Naive B cell (primary cell): Measurements from ENCODE around the gene NETO2. TPM values are rescaled to one million over a fixed set of nuclear protein-coding genes. Genes with fewer than 3 reads are reported as not detected.
A peak's percentile ranks its signal among the peaks of the same experiment; 100 is the strongest.
"Not testable (repeated sequence)": the region's sequence is repeated elsewhere in the genome, so short reads cannot be mapped to it uniquely, and the experiment has no call there.

Experiments
- ATAC-seq, 2 donors: fragments of 150-1000 bp; cut with Tn5 transposase; 2 replicates each; pipeline ENCODE4 v1.10.0; 2021; ENCODE audit warnings: low read depth in 2 of 2, mild to moderate bottlenecking in 2 of 2, moderate library complexity in 2 of 2
- DNase-seq: peaks from one replicate; pipeline ENCODE4 v3.0.0; 2022
- H3K27ac Mint-ChIP-seq, 6 donors: one replicate each; pipeline ENCODE4 v1.8.0; 2020 to 2022; ENCODE audit warnings: mild to moderate bottlenecking in 6 of 6, mixed read lengths in 6 of 6, moderate library complexity in 5 of 6, inconsistent platforms in 2 of 6
- H3K27me3 Mint-ChIP-seq, 3 donors: one replicate each; pipeline ENCODE4 v1.8.0; 2021 to 2022; ENCODE audit warnings: mixed read lengths in 3 of 3, mild to moderate bottlenecking in 1 of 3
- H3K36me3 Mint-ChIP-seq, 2 donors: one replicate each; pipeline ENCODE4 v1.8.0; 2020 to 2022; ENCODE audit warnings: mixed read lengths in 2 of 2, inconsistent platforms in 1 of 2, mild to moderate bottlenecking in 1 of 2
- H3K4me1 Mint-ChIP-seq, 3 donors: one replicate each; pipeline ENCODE4 v1.8.0; 2020 to 2022; ENCODE audit warnings: mixed read lengths in 3 of 3, inconsistent platforms in 1 of 3, mild to moderate bottlenecking in 1 of 3, moderate library complexity in 1 of 3
- H3K4me3 Mint-ChIP-seq, 8 donors: one replicate each; pipeline ENCODE4 v1.8.0; 2020 to 2022; ENCODE audit warnings: mild to moderate bottlenecking in 8 of 8, mixed read lengths in 8 of 8, moderate library complexity in 8 of 8, inconsistent platforms in 2 of 8
- H3K9me3 Mint-ChIP-seq, 7 donors: one replicate each; pipeline ENCODE4 v1.8.0; 2020 to 2022; ENCODE audit warnings: mixed read lengths in 7 of 7, mild to moderate bottlenecking in 5 of 7, inconsistent platforms in 2 of 7, moderate library complexity in 1 of 7
- polyA plus RNA-seq, 6 donors: library from polyadenylated mRNA; unstranded; fragments of 300-500 nt; fragmentation: Illumina TruSeq; gene quantifications; one replicate each; pipeline ENCODE4 v1.2.3, GENCODE V29; 2021; ENCODE audit warnings: low read depth in 6 of 6

The NETO2 gene, protein sequence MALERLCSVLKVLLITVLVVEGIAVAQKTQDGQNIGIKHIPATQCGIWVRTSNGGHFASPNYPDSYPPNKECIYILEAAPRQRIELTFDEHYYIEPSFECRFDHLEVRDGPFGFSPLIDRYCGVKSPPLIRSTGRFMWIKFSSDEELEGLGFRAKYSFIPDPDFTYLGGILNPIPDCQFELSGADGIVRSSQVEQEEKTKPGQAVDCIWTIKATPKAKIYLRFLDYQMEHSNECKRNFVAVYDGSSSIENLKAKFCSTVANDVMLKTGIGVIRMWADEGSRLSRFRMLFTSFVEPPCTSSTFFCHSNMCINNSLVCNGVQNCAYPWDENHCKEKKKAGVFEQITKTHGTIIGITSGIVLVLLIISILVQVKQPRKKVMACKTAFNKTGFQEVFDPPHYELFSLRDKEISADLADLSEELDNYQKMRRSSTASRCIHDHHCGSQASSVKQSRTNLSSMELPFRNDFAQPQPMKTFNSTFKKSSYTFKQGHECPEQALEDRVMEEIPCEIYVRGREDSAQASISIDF
- 1 to 10 TPM in 3 of 6 donors, under 1 TPM in 3; 0.37 to 3.6 (median 0.97) TPM for polyA plus RNA-seq

DNA sequence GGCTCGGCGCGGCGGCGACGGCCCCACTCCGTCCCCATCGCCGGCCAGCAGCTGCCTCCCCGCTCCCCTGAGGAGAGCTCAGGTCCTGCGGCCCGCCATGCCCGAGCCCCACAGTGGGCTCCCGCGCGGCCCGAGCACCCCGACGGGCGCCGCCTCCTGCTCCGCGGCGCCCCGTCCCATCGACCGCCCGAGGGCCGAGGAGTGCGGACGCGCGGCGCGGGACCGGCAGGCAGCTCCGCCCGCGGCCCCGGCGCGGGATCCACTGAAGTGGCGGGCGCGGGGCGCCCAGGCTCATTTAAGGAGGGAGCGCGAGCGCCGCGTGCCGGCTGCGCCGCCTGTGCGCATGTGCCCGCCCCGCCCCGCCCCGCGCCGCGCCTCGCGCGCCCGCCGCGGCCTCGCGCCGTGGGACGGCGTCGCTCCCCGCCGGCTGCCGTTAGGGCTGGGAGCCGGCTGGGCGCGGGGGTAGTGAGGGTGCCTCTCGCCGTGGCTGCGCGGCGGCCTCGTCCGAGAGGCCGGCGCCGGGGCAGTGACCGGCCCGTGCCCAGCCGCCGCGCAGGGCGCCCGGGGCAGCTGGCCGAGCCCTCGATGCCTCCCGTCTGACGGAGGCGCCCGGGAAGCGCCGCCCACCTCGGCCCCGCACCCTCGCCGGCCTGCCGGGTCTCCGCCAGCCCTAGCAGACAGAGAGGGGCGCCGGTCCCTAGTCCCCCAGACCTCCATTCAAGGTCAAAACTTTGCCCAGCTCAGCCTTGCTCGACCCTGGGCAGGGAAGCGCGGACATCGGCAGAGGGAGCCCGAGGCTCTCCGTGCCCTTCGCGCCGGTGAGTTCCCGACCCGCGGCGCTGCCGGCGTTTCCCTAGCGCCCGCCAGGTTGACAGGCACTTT lies at the start of gene NETO2:
NETO2 (minus strand) TSS at position 269 of the 882 bp plus-strand sequence. CDS start 333 bp downstream, outside the sequence.
- Mint-ChIP-seq H3K27me3 (peaks cover 0 to 27% (median 5%) of the 10 kb centered on the region in 3 donors), H3K27ac (peak within 1 kb of the TSS in 4 of 6 donors; percentile 11 to 75 (median 68)), H3K4me3 (peak within 1 kb of the TSS; percentile 81 to 94 (median 89)), H3K9me3 (no peaks in the 10 kb centered on the region), H3K36me3 (no peaks in the 10 kb centered on the region), H3K4me1 (peaks cover 12 to 19% (median 15%) of the 10 kb centered on the region in 3 donors)
- ATAC-seq = peak; percentile 68 to 70
- DNase-seq = peak; percentile 65

DNA sequence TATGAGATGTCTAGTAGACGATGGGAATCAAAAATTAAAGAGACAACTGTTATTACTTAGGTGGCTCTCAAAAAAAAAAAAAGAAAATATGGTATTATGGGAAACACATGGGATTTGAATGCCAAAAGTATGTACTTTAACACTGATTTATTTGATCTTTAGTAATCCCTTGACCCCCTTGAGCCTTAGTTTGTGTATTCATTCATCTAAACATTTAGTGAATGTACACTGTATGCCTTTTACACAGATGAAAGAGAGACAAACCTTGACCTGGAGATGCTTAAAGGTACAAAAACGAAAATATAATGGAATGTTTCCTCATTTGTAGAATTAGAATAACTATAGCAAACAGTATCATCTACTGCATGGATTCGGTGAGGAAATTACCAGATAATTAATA lies 38.6 kb upstream of the NETO2 start:
- Mint-ChIP-seq H3K9me3 (peaks cover 0 to 10% (median 5%) of the 10 kb centered on the region in 7 donors), H3K4me3 (no peak overlapping the region), H3K4me1 (no peaks in the 10 kb centered on the region), H3K27me3 (no peaks in the 10 kb centered on the region), H3K36me3 (peaks cover 6 to 14% of the 10 kb centered on the region in 2 donors), H3K27ac (peak overlapping the region in 1 of 6 donors; percentile 76)
- ATAC-seq = no peak
- DNase-seq = no peak

DNA sequence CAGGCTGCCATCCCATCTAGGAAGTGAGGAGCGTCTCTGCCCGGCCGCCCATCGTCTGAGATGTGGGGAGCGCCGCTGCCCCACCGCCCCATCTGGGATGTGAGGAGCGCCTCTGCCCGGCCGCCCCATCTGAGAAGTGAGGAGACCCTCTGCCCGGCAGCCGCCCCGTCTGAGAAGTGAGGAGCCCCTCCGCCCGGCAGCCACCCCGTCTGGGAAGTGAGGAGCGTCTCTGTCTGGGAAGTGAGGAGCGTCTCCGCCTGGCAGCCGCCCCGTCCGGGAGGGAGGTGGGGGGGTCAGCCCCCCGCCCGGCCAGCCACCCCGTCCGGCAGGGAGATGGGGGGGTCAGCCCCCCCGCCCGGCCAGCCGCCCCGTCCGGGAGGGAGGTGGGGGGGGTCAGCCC lies 37.3 kb upstream of the NETO2 start:
- H3K27me3 Mint-ChIP-seq, DNase-seq, H3K4me3 Mint-ChIP-seq: not testable (repeated sequence)

DNA sequence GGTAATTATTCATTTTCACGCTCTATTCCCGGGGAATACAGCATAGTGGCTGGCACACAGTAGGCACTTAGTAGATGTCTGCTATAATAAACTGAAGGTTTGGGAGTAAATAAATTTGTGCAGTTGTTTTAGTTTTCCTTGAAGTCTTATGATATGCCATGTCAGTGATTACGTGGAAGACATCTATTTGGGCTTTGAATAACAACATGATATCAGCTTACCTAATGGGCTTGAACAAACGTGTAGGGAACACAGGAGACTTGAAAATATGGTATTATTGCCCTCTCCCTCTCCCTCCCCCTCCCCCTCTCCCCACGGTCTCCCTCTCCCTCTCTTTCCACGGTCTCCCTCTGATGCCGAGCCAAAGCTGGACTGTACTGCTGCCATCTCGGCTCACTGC lies 36.3 kb upstream of the NETO2 start:
- Mint-ChIP-seq H3K27ac (no peak overlapping the region), H3K4me3 (no peak overlapping the region), H3K4me1 (no peaks in the 10 kb centered on the region), H3K36me3 (peaks cover 6 to 14% of the 10 kb centered on the region in 2 donors), H3K9me3 (peaks cover 0 to 10% (median 5%) of the 10 kb centered on the region in 7 donors), H3K27me3 (no peaks in the 10 kb centered on the region)
- no peak for ATAC-seq
- no peak for DNase-seq

More for the DNA sequence above, 37.3 kb upstream of the NETO2 start:
- peaks cover 6 to 14% of the 10 kb centered on the region in 2 donors for H3K36me3 Mint-ChIP-seq
- not testable (repeated sequence) for H3K27ac Mint-ChIP-seq, ATAC-seq, H3K4me1 Mint-ChIP-seq, H3K9me3 Mint-ChIP-seq

DNA sequence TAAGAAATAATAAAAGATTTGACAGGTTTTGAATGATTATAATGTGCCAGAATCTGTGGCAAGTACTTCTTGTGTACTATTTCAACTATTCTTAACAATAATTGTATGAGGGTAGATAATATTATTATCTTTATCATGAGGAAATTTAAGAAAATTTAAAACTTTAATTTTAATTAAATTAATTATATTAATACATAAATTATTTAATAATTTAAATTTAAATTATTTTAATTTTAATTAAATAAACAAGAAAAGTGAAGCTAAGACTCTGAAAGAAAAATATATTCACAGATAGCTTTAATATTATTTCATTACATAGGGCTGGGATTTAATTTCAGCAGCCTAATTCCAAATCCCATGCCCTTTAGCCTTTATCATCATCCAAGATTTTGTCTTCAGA lies 31.4 kb upstream of the NETO2 start:
- peaks cover 7 to 11% of the 10 kb centered on the region in 2 donors for H3K36me3 Mint-ChIP-seq
- H3K4me1 Mint-ChIP-seq = no peaks in the 10 kb centered on the region
- DNase-seq (no peak), ATAC-seq (no peak)
- H3K27ac Mint-ChIP-seq = no peak overlapping the region
- no peaks in the 10 kb centered on the region for H3K27me3 Mint-ChIP-seq
- peaks cover 0 to 5% (median 0%) of the 10 kb centered on the region in 7 donors for H3K9me3 Mint-ChIP-seq
- no peak overlapping the region for H3K4me3 Mint-ChIP-seq

DNA sequence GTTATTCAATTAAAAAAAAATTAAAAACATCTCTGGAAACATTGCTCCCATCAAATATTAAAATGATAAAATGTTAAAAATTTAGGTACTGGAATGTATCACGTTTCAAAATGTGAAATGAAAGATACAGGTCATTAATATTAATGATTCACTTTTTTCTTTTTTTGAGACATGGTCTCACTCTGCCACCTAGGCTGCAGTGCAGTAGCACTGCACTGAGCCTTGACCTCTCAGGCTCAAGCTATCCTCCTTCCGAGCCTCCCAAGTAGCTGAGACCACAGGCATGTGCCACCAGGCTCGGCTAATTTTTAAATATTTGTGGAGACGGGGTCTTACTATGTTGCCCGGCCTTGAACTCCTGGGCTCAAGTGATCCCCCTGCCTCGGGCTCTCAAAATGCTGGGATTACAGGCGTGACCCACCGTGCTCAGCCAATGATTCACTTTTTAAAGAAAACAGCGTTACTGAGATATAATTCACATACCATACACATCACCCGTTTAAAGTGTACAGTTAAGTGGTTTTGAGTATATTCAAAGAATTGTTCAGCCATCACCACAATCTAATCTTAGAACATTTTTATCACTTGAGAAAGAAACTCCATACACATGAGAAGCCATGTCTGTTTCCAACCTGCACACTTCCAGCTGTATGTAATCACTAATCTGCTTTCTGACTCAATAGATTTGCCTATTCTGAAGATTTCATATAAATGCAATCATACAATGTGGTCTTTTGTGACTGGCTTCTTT lies 19.1 kb upstream of the NETO2 start:
- no peaks in the 10 kb centered on the region for H3K4me1 Mint-ChIP-seq
- ATAC-seq (no peak), DNase-seq (no peak)
- H3K36me3 Mint-ChIP-seq = peaks cover 0 to 22% of the 10 kb centered on the region in 2 donors
- no peak overlapping the region for H3K4me3 Mint-ChIP-seq
- H3K9me3 Mint-ChIP-seq = no peaks in the 10 kb centered on the region
- peak overlapping the region in 1 of 6 donors; percentile 51 for H3K27ac Mint-ChIP-seq
- H3K27me3 Mint-ChIP-seq = no peaks in the 10 kb centered on the region

DNA sequence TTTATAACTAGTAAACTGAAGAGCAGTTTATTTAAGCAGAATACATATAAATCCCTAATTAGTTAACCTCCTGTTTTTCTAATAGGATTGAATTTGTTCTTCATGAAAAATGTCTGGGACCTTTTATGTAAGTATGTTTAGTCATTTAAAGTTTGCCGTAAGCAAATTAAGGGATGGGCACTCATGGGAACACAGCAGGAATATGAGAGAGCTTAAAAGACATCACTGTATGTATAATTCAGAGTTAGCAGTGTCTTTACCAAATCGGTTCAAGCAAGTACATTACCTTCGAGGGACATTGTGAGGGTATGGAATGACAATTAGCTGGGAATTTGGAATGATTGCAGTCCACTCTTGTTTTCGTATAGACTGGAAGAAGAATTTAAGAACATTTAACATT lies 17.7 kb upstream of the NETO2 start:
- H3K27me3 Mint-ChIP-seq = no peaks in the 10 kb centered on the region
- peaks cover 9 to 32% of the 10 kb centered on the region in 2 donors for H3K36me3 Mint-ChIP-seq

DNA sequence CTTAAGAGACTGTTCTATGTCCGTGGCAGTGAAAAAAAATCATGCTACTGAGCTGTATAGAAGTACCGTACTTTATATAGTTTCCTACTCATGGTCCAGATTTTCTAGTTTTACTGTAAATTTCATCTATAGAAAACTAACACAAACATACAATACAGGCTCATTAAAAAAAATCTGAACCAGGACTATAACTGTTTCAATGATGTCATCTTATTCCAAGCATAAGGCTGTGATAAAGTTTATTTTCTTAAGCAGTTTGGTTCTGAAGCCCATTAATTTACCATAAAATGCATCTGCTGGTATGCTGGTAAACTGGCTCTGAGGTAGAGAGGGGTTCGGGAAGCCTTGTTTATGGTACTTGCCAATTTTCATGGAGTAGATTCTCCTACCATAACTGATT lies 16.7 kb upstream of the NETO2 start:
- Mint-ChIP-seq H3K4me3 (no peak overlapping the region), H3K4me1 (no peaks in the 10 kb centered on the region), H3K9me3 (no peaks in the 10 kb centered on the region), H3K36me3 (peaks cover 13 to 33% of the 10 kb centered on the region in 2 donors), H3K27me3 (no peaks in the 10 kb centered on the region), H3K27ac (no peak overlapping the region)
- no peak for ATAC-seq
- DNase-seq = no peak

More for the DNA sequence above, 17.7 kb upstream of the NETO2 start:
- Mint-ChIP-seq H3K4me1 (no peaks in the 10 kb centered on the region), H3K4me3 (no peak overlapping the region), H3K9me3 (no peaks in the 10 kb centered on the region), H3K27ac (no peak overlapping the region)
- ATAC-seq = no peak
- DNase-seq = no peak

DNA sequence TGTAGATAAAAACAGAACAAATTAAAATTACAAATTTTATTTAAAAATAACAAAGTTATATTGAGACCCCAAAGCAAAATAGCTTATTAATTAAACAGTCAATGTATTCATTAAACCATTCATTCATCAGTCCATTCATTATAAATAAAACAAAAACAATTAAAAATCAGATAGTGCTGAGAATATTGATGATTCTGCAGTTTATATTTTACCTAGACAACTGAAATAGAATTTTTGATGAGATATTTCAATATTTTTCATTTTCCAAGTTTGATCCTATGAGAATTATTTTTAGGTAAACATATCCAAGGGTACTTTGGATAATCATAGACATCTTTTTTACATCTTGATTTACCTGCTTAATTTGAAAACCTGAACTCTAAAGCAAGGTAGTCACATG lies 15.2 kb upstream of the NETO2 start:
- no peak overlapping the region for H3K4me3 Mint-ChIP-seq
- no peaks in the 10 kb centered on the region for H3K4me1 Mint-ChIP-seq
- peaks cover 13 to 23% of the 10 kb centered on the region in 2 donors for H3K36me3 Mint-ChIP-seq
- no peak for ATAC-seq
- DNase-seq = no peak
- H3K27ac Mint-ChIP-seq = no peak overlapping the region
- no peaks in the 10 kb centered on the region for H3K9me3 Mint-ChIP-seq
- no peaks in the 10 kb centered on the region for H3K27me3 Mint-ChIP-seq

DNA sequence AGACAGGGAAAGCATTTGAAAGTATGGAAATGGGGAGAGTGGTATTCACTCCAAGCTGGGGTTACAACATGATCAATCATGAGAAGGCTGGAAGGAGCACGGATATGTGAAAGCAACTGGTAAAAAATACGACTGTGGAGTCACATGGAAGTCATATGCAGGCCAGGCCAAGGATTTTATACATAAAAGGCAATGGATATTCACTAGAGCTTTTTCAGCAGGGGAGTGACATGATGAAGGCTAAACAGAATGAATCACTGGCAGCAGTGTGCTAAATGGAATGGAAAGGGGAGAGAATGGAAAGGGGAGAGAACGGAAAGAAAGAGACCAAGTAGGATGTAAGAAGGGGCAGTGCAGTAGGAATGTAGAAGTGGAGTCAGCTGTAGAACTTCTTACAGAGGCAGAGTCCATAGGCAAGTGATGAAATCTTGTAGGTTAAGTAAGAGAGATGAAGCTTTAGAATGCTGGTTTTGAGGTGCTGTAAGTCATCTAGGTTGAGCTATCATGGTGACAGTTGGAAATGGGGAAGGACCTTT lies 13.0 kb upstream of the NETO2 start:
- H3K9me3 Mint-ChIP-seq = peaks cover 0 to 17% (median 7%) of the 10 kb centered on the region in 7 donors
- no peaks in the 10 kb centered on the region for H3K27me3 Mint-ChIP-seq
- DNase-seq (no peak), ATAC-seq (no peak)
- H3K4me3 Mint-ChIP-seq = no peak overlapping the region
- peak overlapping the region in 1 of 6 donors; percentile 18 for H3K27ac Mint-ChIP-seq
- peaks cover 32 to 41% of the 10 kb centered on the region in 2 donors for H3K36me3 Mint-ChIP-seq
- H3K4me1 Mint-ChIP-seq = no peaks in the 10 kb centered on the region

DNA sequence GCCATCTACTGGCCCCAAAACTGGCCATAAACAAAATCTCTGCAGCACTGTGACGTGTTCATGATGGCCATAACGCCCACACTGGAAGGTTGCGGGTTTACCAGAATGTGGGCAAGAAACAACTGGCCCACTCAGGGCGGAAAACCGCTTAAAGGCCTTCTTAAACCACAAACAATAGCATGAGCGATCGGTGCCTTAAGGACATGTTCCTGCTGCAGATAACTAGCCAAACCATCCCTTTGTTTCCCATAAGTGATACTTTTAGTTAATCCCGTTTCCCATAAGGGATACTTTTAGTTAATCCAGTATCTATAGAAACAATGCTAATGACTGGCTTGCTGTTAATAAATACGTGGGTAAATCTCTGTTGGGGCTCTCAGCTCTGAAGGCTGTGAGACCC lies 8.8 kb upstream of the NETO2 start:
- peaks cover 32% of the 10 kb centered on the region in 2 donors for H3K36me3 Mint-ChIP-seq
- not testable (repeated sequence) for H3K27ac Mint-ChIP-seq, H3K4me1 Mint-ChIP-seq

DNA sequence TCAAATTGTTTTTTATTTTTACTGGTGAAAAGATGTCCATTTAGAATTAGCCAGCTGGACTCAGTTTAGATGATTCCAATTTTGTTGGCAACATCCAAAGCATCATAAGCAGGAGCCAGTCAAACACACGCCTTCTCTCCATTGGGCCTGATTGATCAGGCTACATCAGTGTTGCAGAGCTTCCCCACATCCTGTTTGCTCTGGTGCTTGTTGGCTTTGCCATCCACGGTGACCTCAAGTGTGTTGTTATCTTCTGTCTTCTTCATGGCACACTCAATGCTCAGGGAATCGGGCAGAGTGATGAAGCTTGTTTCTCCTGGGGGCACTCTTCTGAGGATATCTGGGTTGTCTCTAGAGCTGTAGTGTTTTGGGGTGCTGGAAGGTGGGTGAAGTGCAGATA lies 6.3 kb upstream of the NETO2 start:
- Mint-ChIP-seq H3K4me3 (no peak overlapping the region), H3K27ac (peak overlapping the region in 1 of 6 donors; percentile 33), H3K4me1 (no peaks in the 10 kb centered on the region), H3K36me3 (peaks cover 19 to 20% of the 10 kb centered on the region in 2 donors), H3K9me3 (peaks cover 0 to 17% (median 7%) of the 10 kb centered on the region in 7 donors), H3K27me3 (peaks cover 0 to 9% (median 0%) of the 10 kb centered on the region in 3 donors)
- DNase-seq (no peak), ATAC-seq (no peak)

More for the DNA sequence above, 8.8 kb upstream of the NETO2 start:
- not testable (repeated sequence) for H3K27me3 Mint-ChIP-seq, ATAC-seq, H3K4me3 Mint-ChIP-seq, DNase-seq
- H3K9me3 Mint-ChIP-seq = peaks cover 0 to 17% (median 7%) of the 10 kb centered on the region in 7 donors
